GM19395 (cell line): Measurements from ENCODE around the gene SCD5.

Source experiments
- ATAC-seq: cut with Tn5 transposase; IDR thresholded peaks from one replicate; pipeline ENCODE4 v1.9.1; 2021; ENCODE audit warnings: mild to moderate bottlenecking, moderate library complexity; ENCODE audit not compliant: unreplicated experiment

SCD5 gene

DNA sequence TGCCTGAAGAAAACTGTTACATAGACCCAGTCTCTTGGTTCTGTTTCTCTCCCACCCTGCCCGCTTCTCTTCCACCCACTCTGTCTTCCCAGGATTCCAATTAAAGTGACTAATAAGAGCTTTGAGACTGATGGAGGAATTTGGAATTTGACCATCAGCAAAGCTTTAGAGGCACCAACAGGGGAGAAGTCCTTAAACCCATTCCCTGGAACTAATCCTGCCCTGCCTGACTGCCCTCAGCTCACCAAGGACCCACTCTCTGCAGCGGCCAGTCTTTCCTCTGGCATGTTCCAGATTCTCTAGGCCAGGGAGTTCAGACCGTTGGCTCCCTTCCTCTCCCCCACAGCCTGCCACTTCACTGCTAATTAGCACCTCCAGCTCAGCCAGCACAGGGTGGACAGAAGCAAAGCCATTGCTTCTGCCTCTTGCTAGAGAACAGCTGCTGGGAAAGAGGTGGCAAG lies 23.9 kb downstream of the SCD5 start:
- ATAC-seq, result no peak

DNA sequence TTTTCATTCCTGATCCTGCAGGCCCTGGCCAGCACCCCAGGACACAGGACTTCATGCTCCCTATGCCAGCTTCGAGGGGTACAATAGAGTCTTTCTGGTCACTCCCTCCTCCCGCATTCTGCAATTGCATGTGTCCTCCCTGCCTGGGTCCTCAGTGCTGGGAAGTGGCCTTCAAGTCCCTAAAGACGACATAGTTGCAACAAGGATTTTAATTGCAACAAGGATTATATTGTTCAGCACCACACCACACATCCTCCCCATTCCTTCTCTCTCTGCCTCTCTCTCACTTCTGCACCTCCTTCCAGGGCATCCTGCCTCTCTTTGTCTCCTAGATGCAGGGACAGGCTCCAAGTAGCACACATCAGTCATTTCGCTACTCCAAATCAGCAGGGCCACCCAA lies 25.5 kb downstream of the SCD5 start:
- ATAC-seq, result no peak

DNA sequence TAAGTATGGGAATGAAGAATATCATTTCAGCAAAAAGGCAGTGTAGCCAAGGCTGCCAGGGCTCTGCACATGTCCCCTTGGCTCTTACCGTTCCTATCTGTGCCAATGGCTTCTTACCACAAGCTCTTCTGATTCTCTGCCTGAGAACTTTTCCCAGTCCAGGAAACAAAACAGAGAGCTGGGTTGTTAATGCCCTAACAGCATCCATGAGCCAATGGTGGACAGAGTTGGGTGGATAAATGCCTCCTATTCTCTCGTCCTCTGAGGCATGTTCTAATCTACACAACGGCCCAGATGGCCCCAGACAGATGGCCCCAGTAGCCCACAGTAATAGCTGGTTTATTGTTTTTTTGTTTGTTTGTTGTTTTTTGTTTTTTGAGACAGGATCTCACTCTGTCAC lies 28.0 kb downstream of the SCD5 start:
- no peak for ATAC-seq

GRCh38 chr4:82765134-82765533 lies 33.5 kb downstream of the SCD5 start:
- no peak for ATAC-seq

GRCh38 chr4:82761229-82761628 lies 37.4 kb downstream of the SCD5 start:
- no peak for ATAC-seq

GRCh38 chr4:82758701-82759685 lies 39.6 kb downstream of the SCD5 start:
- no peak for ATAC-seq

GRCh38 chr4:82756061-82756460 lies 42.5 kb downstream of the SCD5 start:
- ATAC-seq, result no peak

DNA sequence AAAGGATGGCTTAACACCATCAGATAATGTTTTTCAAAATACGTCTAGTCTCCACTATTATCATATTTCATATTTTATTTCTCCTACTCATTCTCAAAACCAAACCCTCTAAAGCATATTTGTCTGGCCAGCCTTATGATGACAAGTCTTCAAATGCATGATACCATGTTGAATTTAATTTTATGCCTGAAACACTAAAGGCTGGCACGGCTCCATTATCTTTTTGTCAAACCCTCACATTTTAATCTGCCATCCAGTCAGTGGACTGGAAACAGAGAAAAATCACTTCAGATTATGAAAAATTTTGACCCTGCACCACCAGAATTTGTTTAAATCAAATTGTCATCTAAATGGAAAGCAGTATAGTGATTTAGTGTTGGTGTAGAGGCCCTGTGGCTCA lies 42.9 kb downstream of the SCD5 start:
- no peak for ATAC-seq

DNA sequence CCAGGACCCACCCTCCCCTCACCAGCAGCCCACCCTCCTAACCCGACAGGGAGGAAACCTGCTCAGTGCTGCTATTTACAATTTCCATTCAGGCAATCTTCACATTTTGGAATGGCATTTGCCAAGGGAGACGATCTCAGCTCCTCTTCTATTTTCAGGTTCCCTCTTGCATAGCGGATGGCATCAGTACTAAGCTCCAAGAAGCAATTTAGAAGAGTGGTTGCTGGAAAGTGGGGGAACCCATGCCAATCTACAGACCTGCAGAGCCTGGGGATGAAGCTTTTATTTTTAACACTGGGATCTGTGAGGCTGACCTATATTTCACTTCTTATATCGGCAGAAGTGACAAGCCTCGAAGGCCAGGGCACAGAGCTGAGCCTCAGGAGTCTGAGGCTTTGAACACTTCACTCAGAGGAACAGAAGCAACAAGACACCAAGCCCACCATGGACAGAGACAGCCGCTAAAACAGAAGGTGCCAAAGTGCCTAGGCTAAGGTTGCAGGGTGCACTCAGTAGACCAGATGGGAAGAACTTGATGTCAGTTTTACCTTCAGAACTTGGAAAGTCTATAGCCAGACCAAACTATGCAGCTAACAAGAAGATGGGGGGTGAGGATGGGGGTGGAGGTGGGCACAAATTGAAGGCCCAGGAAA lies 44.0 kb downstream of the SCD5 start:
- no peak for ATAC-seq

DNA sequence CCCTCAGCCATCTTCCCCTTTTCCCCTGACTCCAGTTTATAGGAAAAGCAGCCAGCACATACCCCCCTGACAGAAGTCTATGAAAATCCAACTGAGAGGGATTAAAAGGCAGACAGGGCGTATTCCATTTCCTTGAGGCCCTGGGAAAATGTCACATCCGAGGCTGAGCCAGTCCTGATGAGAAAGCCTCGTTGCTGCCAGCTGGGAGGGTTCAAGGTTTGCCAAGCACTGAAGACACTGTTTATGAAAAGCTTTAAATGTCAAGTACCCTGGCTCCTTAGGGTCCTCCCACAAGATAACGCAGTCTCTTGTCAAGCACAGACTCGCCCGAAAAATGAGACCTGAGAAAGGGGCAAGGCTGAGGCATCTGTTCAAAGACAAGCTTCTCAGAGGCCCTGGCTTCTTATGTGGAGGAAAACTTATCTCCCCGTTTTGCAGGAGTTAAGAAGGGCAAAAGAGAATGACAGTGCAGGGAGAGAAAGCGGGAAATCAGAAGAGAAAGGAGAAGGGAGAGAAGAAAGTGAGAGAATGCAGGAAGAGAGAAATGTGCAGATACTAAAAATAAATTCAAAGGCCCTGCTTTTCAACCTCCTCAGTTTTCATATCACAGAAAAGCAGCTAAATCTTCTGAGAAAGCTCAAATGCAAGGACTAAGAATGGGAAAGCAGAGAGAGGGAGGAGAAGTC lies 44.7 kb downstream of the SCD5 start:
- ATAC-seq, result no peak

DNA sequence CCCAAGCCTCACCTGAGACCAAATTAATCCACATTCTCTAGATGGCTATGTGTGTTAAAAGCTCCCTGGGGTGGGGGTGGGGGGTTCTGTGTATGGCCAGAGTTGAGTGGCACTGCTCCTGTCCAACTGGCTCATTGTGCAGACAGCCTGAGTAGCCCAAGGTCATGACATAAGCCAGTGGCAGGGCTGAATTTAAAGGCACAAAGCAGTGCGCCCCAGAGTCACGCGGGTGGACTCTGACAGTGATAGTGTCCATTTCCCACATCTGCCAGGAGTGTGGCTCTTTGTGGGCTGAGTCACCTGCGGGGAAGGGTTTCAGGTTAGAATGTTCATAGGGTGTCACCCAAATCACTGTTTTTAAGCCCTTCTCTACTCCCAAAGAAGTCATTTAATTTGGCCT lies 45.4 kb downstream of the SCD5 start:
- no peak for ATAC-seq

- ATAC-seq, result no peak
Observed at GRCh38 chr4:82748810-82749470, 49.7 kb downstream of the SCD5 start.

GRCh38 chr4:82747686-82748575 lies 50.7 kb downstream of the SCD5 start:
- no peak for ATAC-seq

DNA sequence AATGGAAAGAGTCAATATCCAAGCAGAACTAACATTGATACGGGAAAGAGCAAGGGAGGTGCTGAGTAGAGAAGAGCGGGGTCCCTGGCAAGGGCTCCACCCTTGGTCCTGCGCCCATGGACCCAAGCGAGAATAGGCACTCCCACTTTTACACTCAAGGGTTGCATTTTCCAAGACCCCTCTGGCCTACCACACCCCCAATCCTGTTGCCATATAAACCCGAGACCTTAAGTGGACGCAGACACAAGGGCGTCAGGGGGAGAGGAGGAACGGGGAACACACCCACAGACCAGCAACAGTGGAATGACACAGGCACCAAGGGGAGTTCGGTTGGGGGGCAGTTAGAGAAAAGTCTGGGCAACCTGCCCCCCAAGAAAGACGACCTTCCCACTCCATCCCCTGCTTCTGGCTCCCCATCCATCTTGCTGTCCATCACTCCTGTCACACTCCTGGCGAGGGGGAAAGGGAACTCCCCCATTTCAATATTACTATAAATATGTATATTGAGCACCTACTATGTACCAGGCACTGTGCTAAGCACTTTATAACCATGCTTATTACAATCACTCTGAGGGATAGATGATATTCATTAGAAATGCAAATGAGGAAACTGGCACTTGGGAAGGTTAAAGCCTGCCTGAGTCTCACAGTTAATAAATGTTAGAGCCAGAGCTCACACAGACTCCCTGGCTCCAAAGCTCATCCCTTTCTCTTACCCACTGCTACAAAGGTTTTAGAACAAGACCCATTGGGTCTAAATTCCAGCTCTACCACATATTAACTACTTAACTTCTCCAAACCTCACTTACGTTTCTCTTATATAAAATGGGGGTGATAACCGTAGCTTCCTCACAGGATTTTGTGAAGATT lies 51.7 kb downstream of the SCD5 start:
- no peak for ATAC-seq

DNA sequence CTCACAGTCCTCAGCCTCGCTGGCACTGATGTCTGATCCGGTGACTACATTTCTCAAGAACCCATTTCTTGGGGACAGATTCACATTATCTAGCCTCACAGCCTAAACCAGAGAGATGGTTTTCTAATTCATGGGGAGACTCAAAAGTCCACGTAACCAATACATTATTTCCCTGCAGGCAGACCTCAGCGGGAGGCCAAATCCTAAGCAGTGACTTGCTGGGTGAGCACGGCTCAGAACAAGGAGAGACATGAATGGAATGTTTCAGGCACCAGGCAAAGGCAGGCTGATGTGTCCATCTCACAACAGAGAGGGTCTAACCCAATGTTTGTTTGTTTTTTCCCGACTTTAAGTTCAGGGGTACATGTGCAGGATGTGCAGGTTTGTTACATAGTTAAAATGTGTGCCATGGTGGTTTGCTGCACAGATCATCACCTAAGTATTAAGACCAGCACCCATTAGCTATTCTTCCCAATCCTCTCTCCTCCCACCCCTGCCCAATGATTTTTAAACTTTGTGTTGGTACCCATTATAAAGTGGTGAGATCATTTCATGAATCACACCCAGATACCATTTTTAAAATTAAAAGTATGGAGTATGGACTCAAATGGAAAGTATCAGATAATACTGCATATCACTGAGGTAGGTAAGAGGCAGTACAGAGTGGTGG lies 53.3 kb downstream of the SCD5 start:
- ATAC-seq, result no peak

GRCh38 chr4:82744284-82744968 lies 54.2 kb downstream of the SCD5 start:
- no peak for ATAC-seq

DNA sequence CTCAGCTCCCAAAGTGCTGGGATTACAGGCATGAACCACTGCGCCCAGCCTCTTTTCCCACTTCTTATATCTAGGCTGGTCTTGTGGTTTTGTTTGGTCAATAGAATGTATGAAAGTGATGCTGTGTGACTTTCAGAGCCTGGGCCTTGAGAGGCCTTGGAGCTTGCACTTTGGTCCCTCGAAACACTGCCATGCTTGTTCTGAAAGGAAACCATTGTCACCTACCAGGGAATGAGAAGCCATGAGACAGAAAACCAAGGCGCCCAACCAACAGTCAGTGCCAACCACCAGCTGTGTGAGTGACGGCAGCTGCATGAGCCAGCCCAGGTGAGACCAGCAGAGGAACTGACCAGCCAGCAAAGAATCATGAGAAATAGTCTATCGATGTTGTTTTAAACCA lies 57.4 kb downstream of the SCD5 start:
- ATAC-seq, result no peak
